GM21529 (cell line): ENCODE results near the gene MUC16.

Experiments
- ATAC-seq: cut with Tn5 transposase; IDR thresholded peaks from one replicate; pipeline ENCODE4 v1.9.1; 2021; ENCODE audit not compliant: unreplicated experiment

MUC16 gene

GRCh38 chr19:9010693-9011092 is 484 bp upstream of the MUC16 start:
- no peak for ATAC-seq

GRCh38 chr19:9009431-9009830 is 778 bp downstream of the MUC16 start:
- ATAC-seq = no peak

- ATAC-seq = no peak
These were observed 1.5 kb downstream of the MUC16 start for GRCh38 chr19:9008667-9009066.

- ATAC-seq = no peak
These were observed 9.3 kb downstream of the MUC16 start for GRCh38 chr19:9000933-9001332.

- no peak for ATAC-seq
These were observed 22.0 kb downstream of the MUC16 start for GRCh38 chr19:8988204-8988603.

- ATAC-seq = no peak
These were observed 23.9 kb downstream of the MUC16 start for GRCh38 chr19:8986296-8986695.

- ATAC-seq = no peak
These were observed 36.6 kb downstream of the MUC16 start for GRCh38 chr19:8973501-8974091.

GRCh38 chr19:8965887-8966286 is 44.3 kb downstream of the MUC16 start:
- no peak for ATAC-seq
